ENCODE results near the gene SAT1.

The SAT1 gene

GRCh38 chrX:23810279-23810678 is 27.3 kb downstream of the SAT1 start:
- no peak for DNase-seq (ENCODE audit: insufficient read length, low spot score)
- no peak for TF ChIP-seq POLR2A (IDR thresholded peaks at IDR 0.05; ENCODE audit: low read depth, low read length)
- no peak for FAIRE-seq

DNA sequence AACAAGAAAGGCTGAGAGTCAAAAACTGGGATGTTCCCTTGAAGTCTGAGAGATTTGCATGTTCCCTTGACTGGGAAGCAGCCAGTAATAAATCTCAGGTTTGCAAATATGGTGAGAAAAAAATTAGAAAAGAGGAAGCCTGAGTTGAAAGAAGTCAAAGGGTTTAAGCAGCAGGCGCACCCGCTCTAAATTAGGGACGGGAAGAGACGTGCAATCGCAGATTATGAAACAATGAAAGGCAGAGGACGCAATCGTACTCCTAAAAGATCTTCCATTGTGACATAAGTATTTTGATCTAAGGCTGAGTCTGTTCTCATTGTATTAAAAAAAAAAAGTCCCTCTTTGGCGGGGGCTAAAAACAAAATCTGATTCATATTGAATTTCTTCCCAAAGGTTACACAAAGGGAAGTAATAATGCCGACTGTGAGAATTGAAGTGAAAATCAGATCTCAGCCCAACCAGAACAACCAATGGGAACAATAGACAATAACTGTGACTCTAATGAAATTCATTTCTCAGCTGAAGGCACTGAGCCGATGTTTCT is 28.2 kb downstream of the SAT1 start:
- FAIRE-seq (no peak), DNase-seq (ENCODE audit: insufficient read length, low spot score) (no peak)
- TF ChIP-seq POLR2A (IDR thresholded peaks at IDR 0.05; ENCODE audit: low read depth, low read length) = no peak

DNA sequence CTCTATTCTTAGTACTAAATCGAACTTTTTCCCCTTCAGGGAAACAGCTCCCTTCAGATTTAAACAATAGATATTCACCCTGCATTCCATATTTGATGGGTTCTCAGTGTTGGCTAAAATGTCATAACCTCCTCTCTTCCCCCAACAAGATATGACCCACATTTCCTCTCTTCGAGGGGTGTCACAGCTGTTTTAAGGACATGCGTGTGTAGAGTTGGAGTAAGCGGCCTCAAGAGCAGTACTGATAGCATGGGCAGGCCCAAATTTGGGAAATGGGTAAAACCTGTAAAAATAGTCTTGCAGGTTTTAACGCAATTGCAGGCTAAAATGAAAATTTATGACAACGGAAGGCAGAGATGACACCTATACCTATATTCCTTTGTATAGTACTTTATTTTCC is 28.7 kb downstream of the SAT1 start:
- no peak for TF ChIP-seq POLR2A (IDR thresholded peaks at IDR 0.05; ENCODE audit: low read depth, low read length)
- no peak for DNase-seq (ENCODE audit: insufficient read length, low spot score)
- no peak for FAIRE-seq

DNA sequence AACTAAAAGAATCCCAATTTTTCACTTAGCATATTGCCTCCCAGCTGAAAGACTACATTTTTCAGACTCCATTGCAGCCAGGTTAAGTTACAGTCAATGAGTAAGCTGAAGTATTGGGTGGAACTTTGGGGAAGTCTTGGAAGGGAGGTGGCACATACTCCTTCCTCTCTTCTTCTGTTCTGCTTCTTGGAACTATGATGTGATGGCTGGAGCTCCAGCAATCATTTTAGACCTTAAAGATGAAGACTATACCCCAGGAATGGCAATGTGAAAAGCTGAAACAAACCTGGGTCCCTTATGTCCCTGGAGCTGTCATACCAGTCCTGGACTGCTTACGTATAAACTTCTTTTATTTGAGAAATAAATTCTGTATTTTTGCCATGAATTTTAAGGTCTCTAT is 30.8 kb downstream of the SAT1 start:
- no peak for DNase-seq (ENCODE audit: insufficient read length, low spot score)
- no peak for TF ChIP-seq POLR2A (IDR thresholded peaks at IDR 0.05; ENCODE audit: low read depth, low read length)
- no peak for FAIRE-seq

DNA sequence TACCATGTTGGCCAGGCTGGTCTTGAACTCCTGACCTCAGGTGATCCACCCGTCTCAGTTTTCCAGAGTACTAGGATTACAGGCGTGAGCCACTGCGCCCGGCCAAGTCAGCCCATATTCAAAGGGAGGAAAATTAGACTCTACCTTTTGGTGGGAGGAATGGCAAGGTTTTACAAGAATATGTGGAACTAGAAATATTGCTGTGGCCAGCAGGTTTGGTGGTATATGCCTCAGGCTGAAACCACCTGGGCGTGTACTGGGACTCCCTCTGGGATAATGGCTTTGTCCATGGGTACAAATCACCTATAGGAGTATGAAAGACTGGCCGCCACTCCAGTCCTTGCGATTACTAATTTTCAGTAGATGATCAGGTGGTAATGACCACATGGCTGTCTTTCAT is 32.4 kb downstream of the SAT1 start:
- FAIRE-seq (no peak), DNase-seq (ENCODE audit: insufficient read length, low spot score) (no peak)
- no peak for TF ChIP-seq POLR2A (IDR thresholded peaks at IDR 0.05; ENCODE audit: low read depth, low read length)

DNA sequence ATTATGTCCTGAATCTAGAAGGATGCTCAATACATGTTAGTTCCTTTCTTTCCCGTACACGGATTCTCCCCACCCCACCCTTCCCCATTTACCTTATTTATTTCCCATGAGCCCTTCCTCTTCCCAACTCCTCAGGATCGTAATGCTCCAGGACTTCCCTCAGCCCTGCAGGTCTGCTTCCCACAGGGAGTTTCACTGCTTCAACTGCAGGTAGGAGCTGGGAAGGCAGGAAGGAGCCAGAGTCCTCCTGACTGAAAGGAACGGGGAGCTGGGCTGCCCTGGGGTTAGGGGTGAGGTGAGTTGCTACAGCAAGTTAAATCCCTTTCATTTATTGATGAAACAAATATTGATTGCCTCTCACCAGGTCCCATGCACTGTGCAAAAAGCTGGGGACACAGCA is 33.2 kb downstream of the SAT1 start:
- FAIRE-seq (no peak), DNase-seq (ENCODE audit: insufficient read length, low spot score) (no peak)
- no peak for TF ChIP-seq POLR2A (IDR thresholded peaks at IDR 0.05; ENCODE audit: low read depth, low read length)

GRCh38 chrX:23817979-23818336 is 35.0 kb downstream of the SAT1 start:
- TF ChIP-seq POLR2A (IDR thresholded peaks at IDR 0.05; ENCODE audit: low read depth, low read length) = no peak
- FAIRE-seq (no peak), DNase-seq (ENCODE audit: insufficient read length, low spot score) (no peak)

- DNase-seq (ENCODE audit: insufficient read length, low spot score) (no peak), FAIRE-seq (no peak)
- TF ChIP-seq POLR2A (IDR thresholded peaks at IDR 0.05; ENCODE audit: low read depth, low read length) = no peak
These were observed 36.6 kb downstream of the SAT1 start for GRCh38 chrX:23819385-23820234.

- no peak for FAIRE-seq
- TF ChIP-seq POLR2A (IDR thresholded peaks at IDR 0.05; ENCODE audit: low read depth, low read length) = no peak
- DNase-seq (ENCODE audit: insufficient read length, low spot score) = no peak
These were observed 37.3 kb downstream of the SAT1 start for GRCh38 chrX:23820235-23820782.

DNA sequence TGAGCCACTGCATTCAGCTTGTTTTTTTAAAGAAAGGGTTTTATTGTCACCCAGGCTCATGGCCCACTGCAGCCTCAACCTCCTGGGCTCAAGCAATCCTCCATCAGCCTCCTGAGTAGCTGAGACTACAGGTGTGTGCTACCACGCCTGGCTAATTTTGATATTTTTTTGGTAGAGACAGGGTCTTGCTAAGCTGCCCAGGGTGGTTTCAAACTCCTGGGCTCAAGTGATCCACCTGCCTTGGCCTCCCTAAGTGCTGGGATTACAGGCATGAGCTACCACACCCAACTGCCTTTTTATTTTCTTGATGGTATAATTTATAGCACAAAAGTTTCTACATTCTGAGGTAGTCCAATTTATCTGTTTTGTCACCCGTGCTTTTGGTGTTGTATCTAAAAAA is 38.9 kb downstream of the SAT1 start:
- DNase-seq (ENCODE audit: insufficient read length, low spot score) (no peak), FAIRE-seq (no peak)
- TF ChIP-seq POLR2A (IDR thresholded peaks at IDR 0.05; ENCODE audit: low read depth, low read length) = no peak

- DNase-seq (ENCODE audit: insufficient read length, low spot score) (no peak), FAIRE-seq (no peak)
- TF ChIP-seq POLR2A (IDR thresholded peaks at IDR 0.05; ENCODE audit: low read depth, low read length) = no peak
These were observed 39.4 kb downstream of the SAT1 start for GRCh38 chrX:23822397-23822796.

GRCh38 chrX:23822841-23823240 is 39.9 kb downstream of the SAT1 start:
- no peak for TF ChIP-seq POLR2A (IDR thresholded peaks at IDR 0.05; ENCODE audit: low read depth, low read length)
- FAIRE-seq = no peak
- no peak for DNase-seq (ENCODE audit: insufficient read length, low spot score)

DNA sequence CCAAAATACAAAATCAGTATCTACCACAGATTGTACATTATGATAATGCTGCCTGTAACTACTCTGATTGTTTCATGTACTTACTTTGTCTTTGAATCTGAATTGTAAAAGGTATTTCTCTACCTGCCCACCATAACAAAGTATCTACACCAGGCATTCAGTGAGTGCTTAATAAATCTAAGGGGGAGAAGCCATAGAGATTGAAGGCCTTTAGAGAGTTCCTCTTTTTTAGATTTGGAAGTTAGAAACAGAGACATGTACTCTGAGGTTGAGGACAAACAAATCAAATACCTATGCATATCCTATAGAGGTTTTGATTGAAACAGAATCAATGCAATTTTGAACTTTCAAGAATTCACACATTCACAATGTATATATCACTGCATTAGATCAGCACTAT is 42.7 kb downstream of the SAT1 start:
- DNase-seq (ENCODE audit: insufficient read length, low spot score) (no peak), FAIRE-seq (no peak)
- no peak for TF ChIP-seq POLR2A (IDR thresholded peaks at IDR 0.05; ENCODE audit: low read depth, low read length)

DNA sequence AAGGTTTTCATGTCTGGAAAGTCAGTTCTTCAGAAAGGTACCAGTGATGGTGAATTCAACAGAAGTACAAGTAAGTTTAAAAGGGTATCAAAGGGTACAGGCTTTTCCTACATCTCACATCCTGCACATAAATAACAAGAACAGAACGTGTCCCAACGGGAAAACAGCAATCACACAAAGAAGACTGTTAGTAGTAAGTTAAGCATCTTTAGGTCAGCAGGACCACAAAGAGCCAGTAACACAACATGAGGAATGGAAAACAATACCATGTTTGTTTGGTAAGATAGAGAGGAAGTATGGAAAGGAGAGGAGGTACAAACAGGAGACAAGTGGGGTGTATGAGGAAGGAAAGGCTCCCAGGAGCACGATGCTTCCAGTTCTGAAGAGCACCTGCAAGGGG is 43.2 kb downstream of the SAT1 start:
- no peak for FAIRE-seq
- no peak for TF ChIP-seq POLR2A (IDR thresholded peaks at IDR 0.05; ENCODE audit: low read depth, low read length)

DNA sequence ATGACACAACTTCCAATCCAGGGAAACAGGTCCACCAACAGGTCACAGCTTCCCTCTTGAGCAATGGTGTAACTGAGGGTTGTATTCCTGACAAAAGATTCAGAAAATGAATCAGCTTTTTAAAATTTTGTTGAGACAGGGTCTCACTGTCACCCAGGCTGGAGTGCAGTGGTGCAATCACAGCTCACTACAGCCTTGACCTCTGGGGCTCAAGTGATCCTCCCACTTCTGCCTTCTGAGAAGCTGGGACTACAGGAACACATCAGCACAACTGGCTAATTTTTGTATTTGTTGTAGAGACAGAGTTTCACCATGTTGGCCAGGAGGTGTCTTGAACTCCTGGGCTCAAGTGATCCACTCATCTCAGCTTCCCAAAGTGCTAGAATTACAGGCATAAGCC is 43.7 kb downstream of the SAT1 start:
- FAIRE-seq (no peak), DNase-seq (ENCODE audit: insufficient read length, low spot score) (no peak)
- no peak for TF ChIP-seq POLR2A (IDR thresholded peaks at IDR 0.05; ENCODE audit: low read depth, low read length)

More for the DNA sequence above, 43.2 kb downstream of the SAT1 start:
- no peak for DNase-seq (ENCODE audit: insufficient read length, low spot score)

Measured in H54 (cell line).